Hematopoietic multipotent progenitor cell (in vitro differentiated cells): ENCODE results near the gene CCDC142. TPM values are rescaled to one million over a fixed set of nuclear protein-coding genes. Genes with fewer than 3 reads are reported as not detected.

Experiments
- DNase-seq, 3 donors: peaks; one replicate each; pipeline ENCODE4 v3.0.0-alpha.2; 2011 to 2015; ENCODE audit warnings: low read depth in 2 of 3, low spot score in 2 of 3
- total RNA-seq: library from RNA; depleted of rRNA; stranded (reverse); fragments of >200 nt; gene quantifications from one replicate; pipeline ENCODE4 v1.2.3, GENCODE V29; 2012

The CCDC142 gene
- total RNA-seq, 1 donor: 31.5 TPM

DNA sequence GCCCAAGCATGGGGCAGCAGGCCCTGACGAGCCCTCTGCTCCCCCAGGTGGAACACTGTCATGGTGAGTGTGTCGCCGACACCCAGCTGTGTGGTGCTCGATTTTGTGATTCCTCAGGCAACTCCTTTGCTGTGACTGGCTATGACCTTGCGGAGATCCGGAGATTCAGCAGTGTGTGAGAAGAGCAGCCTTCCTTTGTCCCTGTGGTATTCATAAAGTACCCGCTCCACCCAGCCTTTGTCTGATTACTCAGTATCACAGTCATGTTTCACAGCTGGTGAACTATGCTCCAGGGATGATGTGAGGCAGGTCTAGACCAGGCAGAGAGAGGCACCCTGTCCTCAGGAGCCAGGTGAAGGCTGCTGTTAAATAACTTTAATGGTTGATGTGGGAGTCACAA is 57.3 kb downstream of the CCDC142 start:
- DNase-seq: no peak

GRCh38 chr2:74424995-74425406 is 57.8 kb downstream of the CCDC142 start:
- DNase-seq: no peak

GRCh38 chr2:74424139-74424992 is 58.4 kb downstream of the CCDC142 start:
- no peak for DNase-seq

Other genes starting within 250 kb of the CCDC142 start
- gene SLC4A5, start 139.6 kb downstream of the CCDC142 start, total RNA-seq: 4.3 TPM
- 98.3 TPM for gene DCTN1, start 102.7 kb downstream of the CCDC142 start, total RNA-seq
- 2.7 TPM for gene C2orf81, start 61.4 kb downstream of the CCDC142 start, total RNA-seq
- gene WDR54, start 61.3 kb downstream of the CCDC142 start, total RNA-seq: 98.0 TPM
- gene RTKN, start 41.1 kb downstream of the CCDC142 start, total RNA-seq: 18.6 TPM
- 18.0 TPM for gene INO80B, start 27.9 kb downstream of the CCDC142 start, total RNA-seq
- 121 TPM for gene WBP1, start 24.6 kb downstream of the CCDC142 start, total RNA-seq
- 68.1 TPM for gene MOGS, start 17.6 kb downstream of the CCDC142 start, total RNA-seq
- 36.4 TPM for gene MRPL53, start 10.3 kb downstream of the CCDC142 start, total RNA-seq
- 15.6 TPM for gene TTC31, start 83 bp upstream of the CCDC142 start, total RNA-seq
- gene LBX2, start 16.6 kb upstream of the CCDC142 start, total RNA-seq: 0.54 TPM
- 16.2 TPM for gene PCGF1, start 24.7 kb upstream of the CCDC142 start, total RNA-seq
- gene TLX2, start 31.5 kb upstream of the CCDC142 start, total RNA-seq: 0.27 TPM
- under 0.01 TPM for gene DQX1, start 43.2 kb upstream of the CCDC142 start, total RNA-seq
- 121 TPM for gene AUP1, start 46.7 kb upstream of the CCDC142 start, total RNA-seq
- 108 TPM for gene HTRA2, start 46.9 kb upstream of the CCDC142 start, total RNA-seq
- gene LOXL3, start 70.9 kb upstream of the CCDC142 start, total RNA-seq: 14.3 TPM
- 61.7 TPM for gene DOK1, start 71.7 kb upstream of the CCDC142 start, total RNA-seq
- 0.54 TPM for gene M1AP, start 165.3 kb upstream of the CCDC142 start, total RNA-seq
- gene SEMA4F, start 171.2 kb upstream of the CCDC142 start, total RNA-seq: 4.8 TPM